CD1c-positive myeloid dendritic cell (primary cell): ENCODE data around the gene AFP.
"Not testable (repeated sequence)": the region's sequence is repeated elsewhere in the genome, so short reads cannot be mapped to it uniquely, and the experiment has no call there.

ENCODE experiments used
- DNase-seq: peaks from one replicate; pipeline ENCODE4 v3.0.0-alpha.2; 2016; ENCODE audit errors: extremely low spot score

Gene AFP

DNA sequence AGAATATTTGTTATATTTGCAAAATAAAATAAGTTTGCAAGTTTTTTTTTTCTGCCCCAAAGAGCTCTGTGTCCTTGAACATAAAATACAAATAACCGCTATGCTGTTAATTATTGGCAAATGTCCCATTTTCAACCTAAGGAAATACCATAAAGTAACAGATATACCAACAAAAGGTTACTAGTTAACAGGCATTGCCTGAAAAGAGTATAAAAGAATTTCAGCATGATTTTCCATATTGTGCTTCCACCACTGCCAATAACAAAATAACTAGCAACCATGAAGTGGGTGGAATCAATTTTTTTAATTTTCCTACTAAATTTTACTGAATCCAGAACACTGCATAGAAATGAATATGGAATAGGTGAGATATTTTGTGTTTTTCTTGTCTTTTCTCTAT, at the start of gene AFP:
Gene AFP, plus strand, starts transcription at position 238 of the 400 bp plus-strand sequence. Its CDS starts 42 bp downstream, at position 280.
- DNase-seq = no peak

DNA sequence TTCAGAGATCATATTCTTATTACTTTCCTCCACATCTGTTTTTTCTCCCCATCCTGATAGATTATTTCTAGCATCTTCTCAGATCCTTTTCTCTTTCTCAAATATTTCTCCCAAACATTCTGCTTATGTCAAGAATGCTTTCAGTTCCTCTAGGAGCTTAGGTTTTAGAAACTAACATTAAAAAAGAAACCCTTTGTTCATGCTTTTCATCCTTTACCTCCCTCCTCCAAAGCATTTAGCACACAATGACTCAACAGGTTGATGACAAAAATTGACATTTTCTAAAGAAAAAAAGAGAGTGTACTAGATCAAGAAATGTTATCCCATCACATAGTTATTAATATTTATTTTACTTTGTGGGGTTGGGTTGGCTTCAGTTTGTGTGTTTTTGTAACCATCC, 48.5 kb upstream of the AFP start:
- DNase-seq = no peak

DNA sequence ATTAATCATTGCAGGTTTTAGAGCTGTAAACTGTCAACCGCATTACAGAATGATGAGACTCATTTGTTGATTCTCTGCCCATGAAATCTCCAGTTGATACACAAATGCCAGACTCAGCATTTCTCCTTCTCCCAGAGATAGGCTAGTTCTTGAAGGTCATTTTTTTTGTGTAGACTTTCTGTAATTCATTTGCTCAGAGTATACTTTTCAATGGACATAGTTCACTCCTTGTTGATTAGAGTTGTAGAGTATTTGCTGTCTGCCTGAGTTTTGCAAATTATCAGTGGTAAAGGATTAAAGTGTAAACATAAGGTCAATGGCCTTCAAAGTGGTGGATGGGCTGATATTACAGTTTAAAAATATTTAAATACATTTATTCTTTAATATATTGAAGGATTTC, 47.1 kb upstream of the AFP start:
- DNase-seq = no peak

DNA sequence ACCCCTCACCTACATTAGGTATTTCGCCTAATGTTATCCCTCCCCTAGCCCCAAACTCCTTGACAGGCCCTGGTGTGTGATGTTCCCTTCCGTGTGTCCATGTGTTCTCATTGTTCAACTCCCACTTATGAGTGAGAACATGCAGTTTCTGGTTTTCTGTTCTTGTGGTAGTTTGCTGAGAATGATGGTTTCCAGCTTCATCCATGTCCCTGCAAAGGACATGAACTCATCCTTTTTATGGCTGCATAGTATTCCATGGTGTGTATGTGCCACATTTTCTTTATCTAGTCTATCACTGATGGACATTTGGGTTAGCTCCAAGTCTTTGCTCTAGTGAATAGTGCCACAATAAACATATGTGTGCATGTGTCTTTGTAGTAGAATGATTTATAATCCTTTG, 46.4 kb upstream of the AFP start:
- DNase-seq = not testable (repeated sequence)

DNA sequence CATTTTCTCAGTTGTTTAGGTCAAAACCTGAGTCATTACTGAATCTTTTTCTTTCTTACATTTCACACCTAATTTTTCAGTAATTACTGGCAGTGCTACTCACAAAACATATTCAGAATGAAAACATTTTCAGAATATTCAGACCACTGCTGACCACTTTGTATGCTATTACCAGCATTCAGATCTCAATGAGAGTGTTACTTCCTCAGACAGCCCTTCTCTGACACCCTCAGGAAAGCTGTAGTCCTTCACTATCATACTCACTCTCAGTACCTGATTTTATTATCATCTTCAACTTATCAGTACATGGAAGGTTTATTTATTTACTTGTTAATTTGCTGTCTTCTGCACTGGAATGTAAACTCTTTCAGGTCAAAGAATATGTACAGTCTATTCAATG, 44.2 kb upstream of the AFP start:
- DNase-seq = no peak

DNA sequence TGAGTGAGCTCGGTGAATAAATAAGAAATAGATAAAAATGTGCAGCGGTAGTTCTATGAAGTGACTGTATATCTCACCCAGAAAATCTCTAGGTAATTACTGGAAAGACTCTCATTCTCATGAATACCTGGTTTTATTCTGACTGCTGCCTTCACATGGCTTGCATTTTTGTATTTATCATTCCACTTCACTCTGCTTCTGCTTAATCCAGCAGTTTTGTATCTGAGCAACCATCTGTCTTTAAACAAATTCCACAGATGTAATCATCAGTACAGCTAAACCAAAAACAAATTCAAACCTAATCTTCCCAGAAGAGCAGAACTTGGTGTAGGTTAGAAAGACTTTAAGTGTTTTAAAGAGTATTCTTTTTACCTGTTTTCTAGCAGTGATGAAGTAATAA, 43.1 kb upstream of the AFP start:
- no peak for DNase-seq

DNA sequence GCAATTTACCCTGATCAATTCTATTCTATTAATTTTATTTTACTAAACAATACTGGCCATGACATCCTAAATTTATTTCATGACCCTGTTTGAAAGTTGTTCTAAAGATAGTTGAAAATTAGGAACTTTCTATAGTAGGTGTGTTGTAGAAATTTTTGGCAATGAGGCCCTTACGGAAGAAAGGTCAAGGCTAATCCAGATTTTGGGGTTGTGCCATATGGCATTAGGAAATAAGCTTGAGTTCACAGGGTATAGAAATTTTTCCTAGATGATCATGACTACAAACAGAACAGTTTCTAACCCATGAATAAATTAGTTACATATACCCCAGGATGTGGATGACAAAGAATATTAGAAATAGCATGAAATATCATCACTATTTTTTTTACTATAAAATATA, 39.7 kb upstream of the AFP start:
- DNase-seq = no peak

DNA sequence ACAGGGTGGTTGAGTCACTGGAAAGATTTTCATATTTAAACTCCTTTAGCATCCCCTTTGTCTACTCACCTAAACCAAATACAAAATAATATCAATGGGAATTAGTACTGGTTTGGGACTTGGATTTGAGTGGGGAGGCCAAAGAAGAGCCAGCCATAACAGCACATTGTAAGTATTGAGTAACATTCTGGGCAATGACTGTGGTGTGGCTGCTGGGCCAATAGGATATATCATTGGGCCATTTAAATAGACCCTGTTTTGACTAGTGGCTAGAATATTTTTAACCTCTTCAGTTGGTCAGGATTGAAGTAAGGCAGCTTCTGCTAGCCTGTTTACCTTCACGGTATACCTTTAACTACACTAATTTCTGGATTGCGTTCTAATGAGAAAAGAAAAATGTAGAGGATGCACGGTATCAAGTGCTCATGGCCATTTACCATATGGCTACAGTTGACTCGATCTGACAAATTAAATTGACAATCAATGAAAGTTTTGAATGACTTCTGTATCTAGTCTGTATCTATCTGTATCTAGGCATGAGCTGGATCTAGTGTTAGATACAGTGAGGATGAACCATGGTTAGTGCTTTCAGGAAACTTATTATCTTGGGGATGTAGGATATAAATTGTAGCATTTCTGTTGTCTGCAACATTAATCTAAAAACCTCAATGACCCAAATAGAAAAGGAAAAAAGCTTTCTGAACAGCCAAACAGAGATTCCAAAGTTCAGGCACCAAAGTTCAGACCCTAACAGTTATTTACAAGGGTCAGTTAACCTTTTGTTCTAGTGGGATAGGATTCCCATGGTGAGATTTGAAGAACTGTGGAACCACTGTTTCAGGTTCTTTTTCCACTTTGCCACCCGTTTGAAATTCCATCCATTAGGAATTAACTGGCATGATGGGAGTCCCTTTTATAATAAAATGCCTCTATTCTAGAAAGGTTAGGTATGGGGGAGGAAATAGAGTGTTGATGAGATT, 38.7 kb upstream of the AFP start:
- no peak for DNase-seq

DNA sequence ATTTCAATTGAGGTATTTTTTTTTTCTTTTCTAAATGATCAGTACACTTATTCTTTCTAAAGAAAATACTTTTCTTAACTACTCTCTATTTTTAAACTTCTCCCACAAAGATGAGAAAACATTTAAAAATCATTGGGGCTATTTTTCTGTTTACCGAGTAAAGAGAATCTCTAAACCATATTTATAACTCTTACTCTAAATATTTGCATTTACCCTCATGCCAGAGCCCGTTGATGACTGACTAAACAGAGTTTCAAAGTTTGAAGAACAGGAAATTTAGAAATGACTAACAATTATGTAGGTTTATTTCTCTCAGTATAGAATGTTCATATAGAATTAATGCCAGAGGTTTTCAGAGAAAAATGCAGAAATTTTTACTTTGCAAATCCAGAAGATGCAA, 34.6 kb upstream of the AFP start:
- DNase-seq = no peak

DNA sequence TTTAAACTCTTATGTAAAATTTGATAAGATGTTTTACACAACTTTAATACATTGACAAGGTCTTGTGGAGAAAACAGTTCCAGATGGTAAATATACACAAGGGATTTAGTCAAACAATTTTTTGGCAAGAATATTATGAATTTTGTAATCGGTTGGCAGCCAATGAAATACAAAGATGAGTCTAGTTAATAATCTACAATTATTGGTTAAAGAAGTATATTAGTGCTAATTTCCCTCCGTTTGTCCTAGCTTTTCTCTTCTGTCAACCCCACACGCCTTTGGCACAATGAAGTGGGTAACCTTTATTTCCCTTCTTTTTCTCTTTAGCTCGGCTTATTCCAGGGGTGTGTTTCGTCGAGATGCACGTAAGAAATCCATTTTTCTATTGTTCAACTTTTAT, 32.0 kb upstream of the AFP start, which contains the start of gene ALB:
Gene ALB, plus strand, starts transcription at position 246 of the 400 bp plus-strand sequence. Its CDS starts 41 bp downstream, at position 287.
- DNase-seq = no peak

DNA sequence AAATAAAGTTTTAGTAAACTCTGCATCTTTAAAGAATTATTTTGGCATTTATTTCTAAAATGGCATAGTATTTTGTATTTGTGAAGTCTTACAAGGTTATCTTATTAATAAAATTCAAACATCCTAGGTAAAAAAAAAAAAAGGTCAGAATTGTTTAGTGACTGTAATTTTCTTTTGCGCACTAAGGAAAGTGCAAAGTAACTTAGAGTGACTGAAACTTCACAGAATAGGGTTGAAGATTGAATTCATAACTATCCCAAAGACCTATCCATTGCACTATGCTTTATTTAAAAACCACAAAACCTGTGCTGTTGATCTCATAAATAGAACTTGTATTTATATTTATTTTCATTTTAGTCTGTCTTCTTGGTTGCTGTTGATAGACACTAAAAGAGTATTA, 31.6 kb upstream of the AFP start:
- DNase-seq = no peak

DNA sequence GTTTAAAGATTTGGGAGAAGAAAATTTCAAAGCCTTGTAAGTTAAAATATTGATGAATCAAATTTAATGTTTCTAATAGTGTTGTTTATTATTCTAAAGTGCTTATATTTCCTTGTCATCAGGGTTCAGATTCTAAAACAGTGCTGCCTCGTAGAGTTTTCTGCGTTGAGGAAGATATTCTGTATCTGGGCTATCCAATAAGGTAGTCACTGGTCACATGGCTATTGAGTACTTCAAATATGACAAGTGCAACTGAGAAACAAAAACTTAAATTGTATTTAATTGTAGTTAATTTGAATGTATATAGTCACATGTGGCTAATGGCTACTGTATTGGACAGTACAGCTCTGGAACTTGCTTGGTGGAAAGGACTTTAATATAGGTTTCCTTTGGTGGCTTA, 30.9 kb upstream of the AFP start:
- no peak for DNase-seq

DNA sequence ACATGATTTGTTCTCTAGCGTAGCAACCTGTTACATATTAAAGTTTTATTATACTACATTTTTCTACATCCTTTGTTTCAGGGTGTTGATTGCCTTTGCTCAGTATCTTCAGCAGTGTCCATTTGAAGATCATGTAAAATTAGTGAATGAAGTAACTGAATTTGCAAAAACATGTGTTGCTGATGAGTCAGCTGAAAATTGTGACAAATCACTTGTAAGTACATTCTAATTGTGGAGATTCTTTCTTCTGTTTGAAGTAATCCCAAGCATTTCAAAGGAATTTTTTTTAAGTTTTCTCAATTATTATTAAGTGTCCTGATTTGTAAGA, 29.5 kb upstream of the AFP start:
- DNase-seq = no peak

DNA sequence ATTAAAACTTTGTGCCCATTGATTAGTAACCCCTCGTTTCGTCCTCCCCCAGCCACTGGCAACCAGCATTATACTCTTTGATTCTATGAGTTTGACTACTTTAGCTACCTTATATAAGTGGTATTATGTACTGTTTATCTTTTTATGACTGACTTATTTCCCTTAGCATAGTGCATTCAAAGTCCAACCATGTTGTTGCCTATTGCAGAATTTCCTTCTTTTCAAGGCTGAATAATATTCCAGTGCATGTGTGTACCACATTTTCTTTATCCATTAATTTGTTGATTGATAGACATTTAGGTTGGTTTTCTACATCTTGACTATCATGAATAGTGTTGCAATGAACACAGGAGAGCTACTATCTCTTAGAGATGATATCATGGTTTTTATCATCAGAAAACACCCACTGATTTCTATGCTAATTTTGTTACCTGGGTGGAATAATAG, 28.8 kb upstream of the AFP start:
- no peak for DNase-seq

DNA sequence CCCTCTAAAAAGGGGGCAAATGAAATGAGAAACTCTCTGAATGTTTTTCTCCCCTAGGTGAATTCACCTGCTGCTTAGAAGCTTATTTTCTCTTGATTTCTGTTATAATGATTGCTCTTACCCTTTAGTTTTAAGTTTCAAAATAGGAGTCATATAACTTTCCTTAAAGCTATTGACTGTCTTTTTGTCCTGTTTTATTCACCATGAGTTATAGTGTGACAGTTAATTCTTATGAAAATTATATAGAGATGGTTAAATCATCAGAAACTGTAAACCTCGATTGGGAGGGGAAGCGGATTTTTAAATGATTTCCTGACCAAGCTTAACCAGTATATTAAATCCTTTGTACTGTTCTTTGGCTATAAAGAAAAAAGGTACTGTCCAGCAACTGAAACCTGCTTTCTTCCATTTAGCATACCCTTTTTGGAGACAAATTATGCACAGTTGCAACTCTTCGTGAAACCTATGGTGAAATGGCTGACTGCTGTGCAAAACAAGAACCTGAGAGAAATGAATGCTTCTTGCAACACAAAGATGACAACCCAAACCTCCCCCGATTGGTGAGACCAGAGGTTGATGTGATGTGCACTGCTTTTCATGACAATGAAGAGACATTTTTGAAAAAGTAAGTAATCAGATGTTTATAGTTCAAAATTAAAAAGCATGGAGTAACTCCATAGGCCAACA, 27.7 kb upstream of the AFP start:
- DNase-seq = no peak

DNA sequence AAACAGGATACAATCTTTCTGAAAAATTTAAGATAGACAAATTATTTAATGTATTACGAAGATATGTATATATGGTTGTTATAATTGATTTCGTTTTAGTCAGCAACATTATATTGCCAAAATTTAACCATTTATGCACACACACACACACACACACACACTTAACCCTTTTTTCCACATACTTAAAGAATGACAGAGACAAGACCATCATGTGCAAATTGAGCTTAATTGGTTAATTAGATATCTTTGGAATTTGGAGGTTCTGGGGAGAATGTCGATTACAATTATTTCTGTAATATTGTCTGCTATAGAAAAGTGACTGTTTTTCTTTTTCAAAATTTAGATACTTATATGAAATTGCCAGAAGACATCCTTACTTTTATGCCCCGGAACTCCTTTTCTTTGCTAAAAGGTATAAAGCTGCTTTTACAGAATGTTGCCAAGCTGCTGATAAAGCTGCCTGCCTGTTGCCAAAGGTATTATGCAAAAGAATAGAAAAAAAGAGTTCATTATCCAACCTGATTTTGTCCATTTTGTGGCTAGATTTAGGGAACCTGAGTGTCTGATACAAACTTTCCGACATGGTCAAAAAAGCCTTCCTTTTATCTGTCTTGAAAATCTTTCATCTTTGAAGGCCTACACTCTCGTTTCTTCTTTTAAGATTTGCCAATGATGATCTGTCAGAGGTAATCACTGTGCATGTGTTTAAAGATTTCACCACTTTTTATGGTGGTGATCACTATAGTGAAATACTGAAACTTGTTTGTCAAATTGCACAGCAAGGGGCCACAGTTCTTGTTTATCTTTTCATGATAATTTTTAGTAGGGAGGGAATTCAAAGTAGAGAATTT, 26.8 kb upstream of the AFP start:
- no peak for DNase-seq

DNA sequence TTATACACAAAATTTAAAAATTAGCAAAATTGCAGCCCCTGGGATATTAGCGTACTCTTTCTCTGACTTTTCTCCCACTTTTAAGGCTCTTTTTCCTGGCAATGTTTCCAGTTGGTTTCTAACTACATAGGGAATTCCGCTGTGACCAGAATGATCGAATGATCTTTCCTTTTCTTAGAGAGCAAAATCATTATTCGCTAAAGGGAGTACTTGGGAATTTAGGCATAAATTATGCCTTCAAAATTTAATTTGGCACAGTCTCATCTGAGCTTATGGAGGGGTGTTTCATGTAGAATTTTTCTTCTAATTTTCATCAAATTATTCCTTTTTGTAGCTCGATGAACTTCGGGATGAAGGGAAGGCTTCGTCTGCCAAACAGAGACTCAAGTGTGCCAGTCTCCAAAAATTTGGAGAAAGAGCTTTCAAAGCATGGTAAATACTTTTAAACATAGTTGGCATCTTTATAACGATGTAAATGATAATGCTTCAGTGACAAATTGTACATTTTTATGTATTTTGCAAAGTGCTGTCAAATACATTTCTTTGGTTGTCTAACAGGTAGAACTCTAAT, 26.0 kb upstream of the AFP start:
- DNase-seq = no peak

DNA sequence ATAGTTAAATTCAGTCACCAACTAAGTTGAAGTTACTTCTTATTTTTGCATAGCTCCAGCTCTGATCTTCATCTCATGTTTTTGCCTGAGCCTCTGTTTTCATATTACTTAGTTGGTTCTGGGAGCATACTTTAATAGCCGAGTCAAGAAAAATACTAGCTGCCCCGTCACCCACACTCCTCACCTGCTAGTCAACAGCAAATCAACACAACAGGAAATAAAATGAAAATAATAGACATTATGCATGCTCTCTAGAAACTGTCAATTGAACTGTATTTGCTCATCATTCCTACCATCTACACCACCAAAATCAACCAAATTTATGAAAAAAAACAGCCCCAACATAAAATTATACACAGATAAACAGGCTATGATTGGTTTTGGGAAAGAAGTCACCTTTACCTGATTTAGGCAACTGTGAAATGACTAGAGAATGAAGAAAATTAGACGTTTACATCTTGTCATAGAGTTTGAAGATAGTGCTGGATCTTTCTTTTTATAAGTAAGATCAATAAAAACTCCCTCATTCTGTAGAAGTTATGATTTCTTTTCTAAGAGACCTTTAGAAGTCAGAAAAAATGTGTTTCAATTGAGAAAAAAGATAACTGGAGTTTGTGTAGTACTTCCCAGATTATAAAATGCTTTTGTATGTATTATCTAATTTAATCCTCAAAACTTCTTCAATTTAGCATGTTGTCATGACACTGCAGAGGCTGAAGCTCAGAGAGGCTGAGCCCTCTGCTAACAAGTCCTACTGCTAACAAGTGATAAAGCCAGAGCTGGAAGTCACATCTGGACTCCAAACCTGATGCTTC, 24.9 kb upstream of the AFP start:
- no peak for DNase-seq

DNA sequence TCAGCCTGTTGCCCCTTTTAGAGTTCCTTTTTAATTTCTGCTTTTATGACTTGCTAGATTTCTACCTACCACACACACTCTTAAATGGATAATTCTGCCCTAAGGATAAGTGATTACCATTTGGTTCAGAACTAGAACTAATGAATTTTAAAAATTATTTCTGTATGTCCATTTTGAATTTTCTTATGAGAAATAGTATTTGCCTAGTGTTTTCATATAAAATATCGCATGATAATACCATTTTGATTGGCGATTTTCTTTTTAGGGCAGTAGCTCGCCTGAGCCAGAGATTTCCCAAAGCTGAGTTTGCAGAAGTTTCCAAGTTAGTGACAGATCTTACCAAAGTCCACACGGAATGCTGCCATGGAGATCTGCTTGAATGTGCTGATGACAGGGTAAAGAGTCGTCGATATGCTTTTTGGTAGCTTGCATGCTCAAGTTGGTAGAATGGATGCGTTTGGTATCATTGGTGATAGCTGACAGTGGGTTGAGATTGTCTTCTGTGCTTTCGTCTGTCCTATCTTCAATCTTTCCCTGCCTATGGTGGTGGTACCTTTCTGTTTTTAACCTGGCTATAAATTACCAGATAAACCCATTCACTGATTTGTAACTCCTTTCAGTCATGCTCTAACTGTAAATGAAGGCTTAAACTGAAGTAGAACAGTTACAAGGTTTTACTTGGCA, 24.1 kb upstream of the AFP start:
- DNase-seq = no peak

DNA sequence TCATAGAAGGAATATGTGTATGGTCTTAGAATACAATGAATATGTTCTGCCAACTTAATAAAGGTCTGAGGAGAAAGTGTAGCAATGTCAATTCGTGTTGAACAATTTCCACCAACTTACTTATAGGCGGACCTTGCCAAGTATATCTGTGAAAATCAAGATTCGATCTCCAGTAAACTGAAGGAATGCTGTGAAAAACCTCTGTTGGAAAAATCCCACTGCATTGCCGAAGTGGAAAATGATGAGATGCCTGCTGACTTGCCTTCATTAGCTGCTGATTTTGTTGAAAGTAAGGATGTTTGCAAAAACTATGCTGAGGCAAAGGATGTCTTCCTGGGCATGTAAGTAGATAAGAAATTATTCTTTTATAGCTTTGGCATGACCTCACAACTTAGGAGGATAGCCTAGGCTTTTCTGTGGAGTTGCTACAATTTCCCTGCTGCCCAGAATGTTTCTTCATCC, 22.7 kb upstream of the AFP start:
- DNase-seq = no peak
